ENCODE data around the gene SSC5D.

The SSC5D gene

DNA sequence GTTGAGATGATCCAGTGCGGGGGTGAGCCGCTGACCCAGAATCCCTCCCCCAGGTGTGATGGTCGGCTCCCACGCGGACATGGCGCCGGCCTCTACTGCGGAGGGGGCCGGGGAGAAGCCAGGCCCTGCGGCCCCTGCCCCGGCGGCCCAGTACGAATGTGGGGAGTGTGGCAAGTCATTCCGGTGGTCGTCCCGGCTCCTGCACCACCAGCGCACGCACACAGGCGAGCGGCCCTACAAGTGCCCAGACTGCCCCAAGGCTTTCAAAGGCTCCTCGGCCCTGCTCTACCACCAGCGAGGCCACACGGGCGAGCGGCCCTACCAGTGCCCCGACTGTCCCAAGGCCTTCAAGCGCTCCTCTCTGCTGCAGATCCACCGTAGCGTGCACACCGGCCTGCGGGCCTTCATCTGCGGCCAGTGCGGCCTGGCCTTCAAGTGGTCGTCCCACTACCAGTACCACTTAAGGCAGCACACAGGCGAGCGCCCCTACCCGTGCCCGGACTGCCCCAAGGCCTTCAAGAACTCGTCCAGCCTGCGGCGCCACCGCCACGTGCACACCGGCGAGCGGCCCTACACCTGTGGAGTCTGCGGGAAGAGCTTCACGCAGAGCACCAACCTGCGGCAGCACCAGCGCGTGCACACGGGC, 7.0 kb upstream of the SSC5D start:
- no peak for ATAC-seq (ENCODE audit: insufficient read depth, low read depth)
- Histone ChIP-seq H3K9me3 (ENCODE audit: insufficient read depth, low read length, severe bottlenecking) (no peaks in the 10 kb centered on the region), H3K79me2 (ENCODE audit: insufficient read depth, low read length) (peaks cover 47% of the 10 kb centered on the region), H3K4me2 (ENCODE audit: insufficient read depth, low read length) (no peak overlapping the region), H3K4me3 (ENCODE audit: low read depth in 1 of 2, low read length in 2 of 2) (no peak overlapping the region), H3K36me3 (ENCODE audit: insufficient read depth, low read length) (peaks cover 23% of the 10 kb centered on the region), H3K27ac (ENCODE audit: low read length) (no peak overlapping the region), H4K20me1 (ENCODE audit: insufficient read depth, low read length) (peaks cover 19% of the 10 kb centered on the region), H3K27me3 (ENCODE audit: insufficient read depth, low read length, poor library complexity) (no peaks in the 10 kb centered on the region), H3K4me1 (ENCODE audit: insufficient read depth, low read length) (peaks cover 54% of the 10 kb centered on the region), H2AFZ (ENCODE audit: low read depth, low read length) (no peak overlapping the region), H3K9ac (ENCODE audit: low read depth, low read length) (no peak overlapping the region)
- no peak for DNase-seq
- TF ChIP-seq, protein P1, sequence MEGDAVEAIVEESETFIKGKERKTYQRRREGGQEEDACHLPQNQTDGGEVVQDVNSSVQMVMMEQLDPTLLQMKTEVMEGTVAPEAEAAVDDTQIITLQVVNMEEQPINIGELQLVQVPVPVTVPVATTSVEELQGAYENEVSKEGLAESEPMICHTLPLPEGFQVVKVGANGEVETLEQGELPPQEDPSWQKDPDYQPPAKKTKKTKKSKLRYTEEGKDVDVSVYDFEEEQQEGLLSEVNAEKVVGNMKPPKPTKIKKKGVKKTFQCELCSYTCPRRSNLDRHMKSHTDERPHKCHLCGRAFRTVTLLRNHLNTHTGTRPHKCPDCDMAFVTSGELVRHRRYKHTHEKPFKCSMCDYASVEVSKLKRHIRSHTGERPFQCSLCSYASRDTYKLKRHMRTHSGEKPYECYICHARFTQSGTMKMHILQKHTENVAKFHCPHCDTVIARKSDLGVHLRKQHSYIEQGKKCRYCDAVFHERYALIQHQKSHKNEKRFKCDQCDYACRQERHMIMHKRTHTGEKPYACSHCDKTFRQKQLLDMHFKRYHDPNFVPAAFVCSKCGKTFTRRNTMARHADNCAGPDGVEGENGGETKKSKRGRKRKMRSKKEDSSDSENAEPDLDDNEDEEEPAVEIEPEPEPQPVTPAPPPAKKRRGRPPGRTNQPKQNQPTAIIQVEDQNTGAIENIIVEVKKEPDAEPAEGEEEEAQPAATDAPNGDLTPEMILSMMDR (IDR thresholded peaks at IDR 0.05; ENCODE audit: borderline replicate concordance, extremely low read depth, low read length, poor library complexity, severe bottlenecking) = no peak
- TF ChIP-seq EZH2 (IDR thresholded peaks at IDR 0.05; ENCODE audit: borderline replicate concordance, low read depth, low read length, severe bottlenecking) = no peak

DNA sequence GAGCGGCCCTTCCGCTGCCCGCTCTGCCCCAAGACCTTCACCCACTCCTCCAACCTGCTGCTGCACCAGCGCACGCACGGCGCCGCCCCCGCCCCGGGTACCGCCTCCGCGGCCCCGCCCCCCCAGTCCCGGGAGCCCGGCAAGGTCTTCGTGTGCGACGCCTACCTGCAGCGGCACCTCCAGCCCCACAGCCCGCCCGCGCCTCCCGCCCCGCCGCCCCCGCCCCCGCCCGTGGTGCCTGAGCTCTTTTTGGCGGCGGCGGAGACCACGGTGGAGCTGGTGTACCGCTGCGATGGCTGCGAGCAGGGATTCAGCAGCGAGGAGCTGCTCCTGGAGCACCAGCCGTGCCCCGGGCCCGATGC, 6.5 kb upstream of the SSC5D start:
- Histone ChIP-seq H3K4me2 (ENCODE audit: insufficient read depth, low read length) (no peak overlapping the region), H3K9ac (ENCODE audit: low read depth, low read length) (no peak overlapping the region), H4K20me1 (ENCODE audit: insufficient read depth, low read length) (peaks cover 19% of the 10 kb centered on the region), H3K4me3 (ENCODE audit: low read depth in 1 of 2, low read length in 2 of 2) (no peak overlapping the region), H3K27me3 (ENCODE audit: insufficient read depth, low read length, poor library complexity) (no peaks in the 10 kb centered on the region), H2AFZ (ENCODE audit: low read depth, low read length) (no peak overlapping the region), H3K9me3 (ENCODE audit: insufficient read depth, low read length, severe bottlenecking) (no peaks in the 10 kb centered on the region), H3K4me1 (ENCODE audit: insufficient read depth, low read length) (peaks cover 59% of the 10 kb centered on the region), H3K79me2 (ENCODE audit: insufficient read depth, low read length) (peaks cover 47% of the 10 kb centered on the region), H3K36me3 (ENCODE audit: insufficient read depth, low read length) (peaks cover 23% of the 10 kb centered on the region), H3K27ac (ENCODE audit: low read length) (no peak overlapping the region)
- no peak for ATAC-seq (ENCODE audit: insufficient read depth, low read depth)
- DNase-seq = no peak
- no peak for TF ChIP-seq EZH2 (IDR thresholded peaks at IDR 0.05; ENCODE audit: borderline replicate concordance, low read depth, low read length, severe bottlenecking)
- TF ChIP-seq, protein P1 (IDR thresholded peaks at IDR 0.05; ENCODE audit: borderline replicate concordance, extremely low read depth, low read length, poor library complexity, severe bottlenecking) = no peak

DNA sequence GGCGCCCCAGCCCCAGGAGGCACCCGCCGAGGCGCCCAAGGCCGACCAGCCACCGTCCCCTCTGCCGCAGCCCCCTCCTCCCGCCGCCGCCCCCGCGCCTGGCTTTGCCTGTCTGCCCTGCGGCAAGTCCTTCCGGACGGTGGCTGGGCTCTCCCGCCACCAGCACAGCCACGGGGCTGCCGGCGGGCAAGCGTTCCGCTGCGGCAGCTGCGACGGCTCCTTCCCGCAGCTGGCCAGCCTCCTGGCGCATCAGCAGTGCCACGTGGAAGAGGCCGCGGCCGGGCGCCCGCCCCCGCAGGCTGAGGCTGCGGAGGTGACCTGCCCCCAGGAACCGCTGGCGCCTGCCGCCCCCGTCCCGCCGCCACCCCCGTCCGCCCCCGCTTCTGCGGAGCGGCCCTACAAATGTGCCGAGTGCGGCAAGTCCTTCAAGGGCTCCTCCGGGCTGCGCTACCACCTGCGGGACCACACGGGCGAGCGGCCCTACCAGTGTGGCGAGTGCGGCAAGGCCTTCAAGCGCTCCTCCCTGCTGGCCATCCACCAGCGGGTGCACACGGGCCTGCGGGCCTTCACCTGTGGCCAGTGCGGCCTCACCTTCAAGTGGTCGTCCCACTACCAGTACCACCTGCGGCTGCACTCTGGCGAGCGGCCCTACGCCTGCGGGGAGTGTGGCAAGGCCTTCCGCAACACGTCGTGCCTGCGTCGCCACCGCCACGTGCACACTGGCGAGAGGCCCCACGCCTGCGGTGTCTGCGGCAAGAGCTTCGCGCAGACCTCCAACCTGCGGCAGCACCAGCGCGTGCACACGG, 5.9 kb upstream of the SSC5D start:
- TF ChIP-seq EZH2 (IDR thresholded peaks at IDR 0.05; ENCODE audit: borderline replicate concordance, low read depth, low read length, severe bottlenecking) = no peak
- TF ChIP-seq, protein P1 (IDR thresholded peaks at IDR 0.05; ENCODE audit: borderline replicate concordance, extremely low read depth, low read length, poor library complexity, severe bottlenecking) = no peak
- Histone ChIP-seq H3K36me3 (ENCODE audit: insufficient read depth, low read length) (peaks cover 23% of the 10 kb centered on the region), H3K27ac (ENCODE audit: low read length) (no peak overlapping the region), H3K79me2 (ENCODE audit: insufficient read depth, low read length) (peaks cover 44% of the 10 kb centered on the region), H4K20me1 (ENCODE audit: insufficient read depth, low read length) (peaks cover 19% of the 10 kb centered on the region), H3K4me1 (ENCODE audit: insufficient read depth, low read length) (peaks cover 62% of the 10 kb centered on the region), H3K4me3 (ENCODE audit: low read depth in 1 of 2, low read length in 2 of 2) (no peak overlapping the region), H2AFZ (ENCODE audit: low read depth, low read length) (no peak overlapping the region), H3K9ac (ENCODE audit: low read depth, low read length) (no peak overlapping the region), H3K4me2 (ENCODE audit: insufficient read depth, low read length) (no peak overlapping the region), H3K27me3 (ENCODE audit: insufficient read depth, low read length, poor library complexity) (no peaks in the 10 kb centered on the region), H3K9me3 (ENCODE audit: insufficient read depth, low read length, severe bottlenecking) (no peaks in the 10 kb centered on the region)
- DNase-seq = no peak
- no peak for ATAC-seq (ENCODE audit: insufficient read depth, low read depth)

Data from DND-41 (cell line).